Gastrocnemius medialis (tissue), 4 donors: Measurements from ENCODE around the gene OXNAD1. TPM values are rescaled to one million over a fixed set of nuclear protein-coding genes. Genes with fewer than 3 reads are reported as not detected.
A peak's percentile ranks its signal among the peaks of the same experiment; 100 is the strongest.

Experiments used
- ATAC-seq, 2 donors: fragments of 150-250 bp; one replicate each; pipeline ENCODE4 v1.9.1; 2016
- DNase-seq, 2 donors: peaks; one replicate each; pipeline ENCODE4 v3.0.0-alpha.2; 2019
- H3K27ac ChIP-seq, 4 donors: fragments of 200-600 bp; sonication (generic); 1 replicate in 1 of 4; 2 replicates in 3 of 4; pipeline ENCODE4 v1.5.1; 2016 to 2018; ENCODE audit warnings: mild to moderate bottlenecking in 2 of 4, moderate library complexity in 1 of 4
- H3K27me3 ChIP-seq, 3 donors: fragments of 200-600 bp; sonication (generic) in 2 of 3; 1 replicate in 1 of 3; 2 replicates in 2 of 3; pipeline versions ENCODE4 v1.5.1 to v1.6.0; 2016 to 2019; ENCODE audit warnings: mild to moderate bottlenecking in 1 of 3, moderate library complexity in 1 of 3
- H3K36me3 ChIP-seq, 2 donors: fragments of 200-600 bp; sonication (generic) in 1 of 2; one replicate each; pipeline ENCODE4 v1.5.1; 2017 to 2018
- H3K4me1 ChIP-seq, 2 donors: fragments of 200-600 bp; sonication (generic) in 1 of 2; one replicate each; pipeline ENCODE4 v1.5.1; 2016 to 2017; ENCODE audit warnings: mild to moderate bottlenecking in 2 of 2
- H3K4me3 ChIP-seq, 4 donors: fragments of 200-600 bp; sonication (generic) in 3 of 4; 1 replicate in 1 of 4; 2 replicates in 3 of 4; pipeline ENCODE4 v1.5.1; 2016 to 2019; ENCODE audit warnings: mild to moderate bottlenecking in 2 of 4
- H3K9me3 ChIP-seq, 3 donors: fragments of 200-600 bp; sonication (generic) in 2 of 3; 1 replicate in 1 of 3; 2 replicates in 2 of 3; pipeline ENCODE4 v1.5.1; 2016 to 2019
- POLR2A ChIP-seq, 2 donors: fragments of 450-650 bp; IDR thresholded peaks; one replicate each; pipeline ENCODE4 v1.6.1; 2017; ENCODE audit warnings: antibody characterized with exemption in 2 of 2, mild to moderate bottlenecking in 2 of 2, moderate library complexity in 2 of 2
- in situ Hi-C, 4 donors: fragments of 200-750 bp; cut with MboI; loops; one replicate each; pipeline versions ENCODE4 v1.15.0 to v1.8.0; 2017; ENCODE audit warnings: low sequenced_read_pairs in 4 of 4
- intact Hi-C: fragments of 100-400 bp; cut with DNase I; formaldehyde crosslinking; loops from one replicate; pipeline ENCODE4 v1.15.1; 2023; ENCODE audit warnings: low total_unique reads
- total RNA-seq, 4 donors: library from RNA; depleted of rRNA; stranded (reverse); fragments of >200 nt; gene quantifications; one replicate each; pipeline versions ENCODE4 v1.1.0 to v1.2.3, GENCODE V29; 2016
- TF ChIP-seq, protein P1 (sequence below), 5 experiments: fragments of 450-650 bp in 3 of 5; fragments of 200-600 bp in 2 of 5; sonication (generic) in 2 of 5; IDR thresholded peaks in 4 of 5; conservative IDR thresholded peaks in 1 of 5; 1 replicate in 4 of 5; 2 replicates in 1 of 5; pipeline ENCODE4 v1.5.1; 2016 to 2019; ENCODE audit warnings: antibody characterized with exemption in 5 of 5, mild to moderate bottlenecking in 3 of 5, moderate library complexity in 3 of 5

The OXNAD1 gene
- total RNA-seq, 4 donors from 2014 or later = 12.3 to 28.6 (median 17.1) TPM

DNA sequence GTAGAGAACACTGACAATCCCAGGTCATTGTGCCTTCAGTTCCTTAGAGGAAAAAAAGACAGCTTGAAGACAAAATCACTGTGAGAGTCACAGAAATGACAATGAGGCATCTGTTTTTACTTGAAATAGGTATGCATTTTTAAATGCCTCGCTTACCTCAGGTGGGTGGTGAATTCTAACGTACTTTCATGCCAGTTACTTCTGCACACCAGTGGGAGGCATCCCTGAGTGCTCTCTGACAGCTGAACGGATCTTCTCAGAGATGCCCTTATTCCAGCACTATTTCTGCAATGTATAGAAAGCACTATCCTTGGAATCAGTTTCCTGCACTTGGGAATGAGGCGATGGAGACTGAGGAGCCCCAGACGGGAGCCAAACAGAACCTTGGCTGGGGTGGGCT is 16.5 kb upstream of the OXNAD1 start:
- ATAC-seq = no peak
- H3K27me3 ChIP-seq = no peaks in the 10 kb centered on the region
- intact Hi-C loops = loop anchor here (2.0 kb wide), 2 partner anchors 74 to 618 kb away; partner anchors contain the start of gene GALNT15
- H3K36me3 ChIP-seq = no peaks in the 10 kb centered on the region
- no peaks in the 10 kb centered on the region for H3K9me3 ChIP-seq
- H3K27ac ChIP-seq = no peak overlapping the region
- no peak overlapping the region for H3K4me3 ChIP-seq
- in situ Hi-C loops = loop anchor here (5.0 to 25.0 kb wide), 9 partner anchors 74 to 614 kb away; partner anchors contain the start of gene GALNT15 (in 1 of the 4)
- peaks cover 32 to 33% of the 10 kb centered on the region in 2 donors for H3K4me1 ChIP-seq
- DNase-seq = no peak
- TF ChIP-seq, protein P1, sequence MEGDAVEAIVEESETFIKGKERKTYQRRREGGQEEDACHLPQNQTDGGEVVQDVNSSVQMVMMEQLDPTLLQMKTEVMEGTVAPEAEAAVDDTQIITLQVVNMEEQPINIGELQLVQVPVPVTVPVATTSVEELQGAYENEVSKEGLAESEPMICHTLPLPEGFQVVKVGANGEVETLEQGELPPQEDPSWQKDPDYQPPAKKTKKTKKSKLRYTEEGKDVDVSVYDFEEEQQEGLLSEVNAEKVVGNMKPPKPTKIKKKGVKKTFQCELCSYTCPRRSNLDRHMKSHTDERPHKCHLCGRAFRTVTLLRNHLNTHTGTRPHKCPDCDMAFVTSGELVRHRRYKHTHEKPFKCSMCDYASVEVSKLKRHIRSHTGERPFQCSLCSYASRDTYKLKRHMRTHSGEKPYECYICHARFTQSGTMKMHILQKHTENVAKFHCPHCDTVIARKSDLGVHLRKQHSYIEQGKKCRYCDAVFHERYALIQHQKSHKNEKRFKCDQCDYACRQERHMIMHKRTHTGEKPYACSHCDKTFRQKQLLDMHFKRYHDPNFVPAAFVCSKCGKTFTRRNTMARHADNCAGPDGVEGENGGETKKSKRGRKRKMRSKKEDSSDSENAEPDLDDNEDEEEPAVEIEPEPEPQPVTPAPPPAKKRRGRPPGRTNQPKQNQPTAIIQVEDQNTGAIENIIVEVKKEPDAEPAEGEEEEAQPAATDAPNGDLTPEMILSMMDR (IDR thresholded peaks at IDR 0.05 in 4 of 5, conservative IDR thresholded peaks at IDR 0.05 in 1 of 5) = no peak
- TF ChIP-seq POLR2A (IDR thresholded peaks at IDR 0.05) = no peak

DNA sequence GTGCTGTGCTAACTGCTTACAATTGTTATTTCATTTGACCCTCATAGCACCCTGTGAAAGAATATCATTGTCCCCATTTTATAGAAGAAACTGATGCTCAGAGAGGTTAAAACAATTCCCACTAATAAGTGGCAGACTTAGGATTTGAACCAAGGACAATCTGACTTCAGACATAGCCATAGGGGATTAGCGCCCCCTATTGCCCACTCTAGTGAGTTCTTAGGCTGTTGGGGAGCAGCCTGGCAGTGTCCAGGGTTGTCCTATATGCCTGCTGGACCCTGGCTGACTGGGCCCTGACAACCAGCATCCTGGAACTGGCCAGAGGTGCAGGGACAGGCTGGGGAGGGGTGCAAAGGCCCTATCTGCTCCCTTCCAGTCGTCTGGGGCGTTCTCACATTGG is 15.7 kb upstream of the OXNAD1 start:
- Histone ChIP-seq H3K4me1 (peaks cover 32 to 33% of the 10 kb centered on the region in 2 donors), H3K27ac (no peak overlapping the region), H3K27me3 (no peaks in the 10 kb centered on the region), H3K36me3 (no peaks in the 10 kb centered on the region), H3K9me3 (no peaks in the 10 kb centered on the region), H3K4me3 (no peak overlapping the region)
- intact Hi-C loops (loop anchor here (2.0 kb wide), 2 partner anchors 75 to 619 kb away; partner anchors contain the start of gene GALNT15), in situ Hi-C loops (loop anchor here (5.0 to 25.0 kb wide), 9 partner anchors 75 to 615 kb away; partner anchors contain the start of gene GALNT15 (in 1 of the 4))
- DNase-seq (no peak), ATAC-seq (no peak)
- TF ChIP-seq, protein P1 (IDR thresholded peaks at IDR 0.05 in 4 of 5, conservative IDR thresholded peaks at IDR 0.05 in 1 of 5) = peak in 1 of 5 experiments; percentile 23
- TF ChIP-seq POLR2A (IDR thresholded peaks at IDR 0.05) = no peak

DNA sequence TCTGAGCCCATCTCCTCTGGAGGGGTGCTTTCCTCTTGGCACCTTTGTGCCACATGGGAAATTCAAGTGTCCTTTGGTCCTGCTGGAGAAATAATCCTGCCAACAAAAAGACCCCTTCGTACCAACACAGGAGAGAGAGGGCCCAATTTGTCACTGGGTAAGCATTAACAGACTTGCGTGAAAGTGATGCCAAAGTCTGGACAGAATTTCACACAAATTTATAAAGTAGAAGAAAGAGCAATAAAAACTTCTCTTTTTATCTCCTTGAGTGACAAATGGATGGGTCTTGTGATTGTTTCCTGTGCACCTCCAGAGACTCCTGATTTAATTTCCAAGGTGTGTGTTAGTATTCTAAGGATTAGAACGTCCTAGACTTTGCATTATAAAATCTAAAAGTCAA is 15.1 kb upstream of the OXNAD1 start:
- in situ Hi-C loops (loop anchor here (5.0 to 25.0 kb wide), 10 partner anchors 75 to 638 kb away; partner anchors contain the start of genes BTD (in 1 of the 4), GALNT15 (in 1 of the 4) and HACL1 (in 1 of the 4)), intact Hi-C loops (loop anchor here (2.0 kb wide), 2 partner anchors 75 to 619 kb away; partner anchors contain the start of gene GALNT15)
- no peak for DNase-seq
- Histone ChIP-seq H3K27me3 (no peaks in the 10 kb centered on the region), H3K9me3 (no peaks in the 10 kb centered on the region), H3K4me1 (peaks cover 30 to 31% of the 10 kb centered on the region in 2 donors), H3K27ac (no peak overlapping the region), H3K4me3 (no peak overlapping the region), H3K36me3 (no peaks in the 10 kb centered on the region)
- TF ChIP-seq, protein P1 (IDR thresholded peaks at IDR 0.05 in 4 of 5, conservative IDR thresholded peaks at IDR 0.05 in 1 of 5) = no peak
- no peak for TF ChIP-seq POLR2A (IDR thresholded peaks at IDR 0.05)
- no peak for ATAC-seq

DNA sequence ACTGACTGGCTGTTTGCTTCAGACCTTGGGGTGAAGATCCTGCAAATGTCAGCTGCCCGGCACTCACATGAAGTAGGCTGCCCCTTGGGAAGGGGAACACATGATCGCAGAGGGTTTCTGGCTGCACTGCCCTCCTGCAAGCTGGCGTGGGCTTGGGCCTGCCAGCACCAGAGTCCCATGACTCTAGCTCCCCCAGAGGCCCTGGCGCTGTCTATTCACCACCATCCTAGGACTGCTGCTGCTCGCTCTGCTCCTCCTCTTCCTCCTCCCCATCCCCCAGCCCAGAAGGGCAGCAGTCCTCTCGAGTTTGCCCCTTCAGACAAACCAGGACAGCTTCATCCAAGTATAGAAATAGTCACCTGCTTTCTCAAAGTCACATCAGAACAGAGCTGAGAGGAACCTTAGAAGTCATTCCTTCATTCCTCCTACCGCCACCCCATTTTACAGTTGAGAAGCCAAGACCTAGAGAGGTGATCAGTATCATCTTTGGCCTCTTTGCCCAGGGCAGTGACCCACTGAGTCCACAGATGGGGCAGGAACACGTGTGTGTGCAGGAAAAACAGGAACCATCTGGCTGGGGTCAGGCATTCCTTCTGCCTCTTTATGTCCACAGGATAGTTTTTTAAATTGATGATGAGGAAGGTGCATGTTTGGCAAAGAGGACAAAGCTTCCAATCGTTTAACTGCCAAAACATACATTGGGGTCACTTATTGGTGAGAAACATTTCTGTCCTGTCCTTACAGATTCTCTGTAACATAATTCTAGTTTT is 13.5 kb upstream of the OXNAD1 start:
- Histone ChIP-seq H3K27me3 (no peaks in the 10 kb centered on the region), H3K4me1 (peaks cover 30 to 32% of the 10 kb centered on the region in 2 donors), H3K27ac (no peak overlapping the region), H3K4me3 (no peak overlapping the region), H3K36me3 (no peaks in the 10 kb centered on the region), H3K9me3 (no peaks in the 10 kb centered on the region)
- in situ Hi-C loops = loop anchor here in 1 of 4 donors (25.0 kb wide), 1 partner anchor 639 kb away; the partner anchor contains the start of genes BTD and HACL1
- intact Hi-C loops = no loop called here
- no peak for ATAC-seq
- TF ChIP-seq, protein P1 (IDR thresholded peaks at IDR 0.05 in 4 of 5, conservative IDR thresholded peaks at IDR 0.05 in 1 of 5) = no peak
- DNase-seq = no peak
